Measurements from ENCODE around the gene NRDE2.
"Not testable (repeated sequence)": the region's sequence is repeated elsewhere in the genome, so short reads cannot be mapped to it uniquely, and the experiment has no call there.

NRDE2 gene

GRCh38 chr14:90341232-90341631, 9.5 kb upstream of the NRDE2 start:
- DNase-seq: not testable (repeated sequence)

- no peak for DNase-seq
These were observed 5.2 kb upstream of the NRDE2 start for GRCh38 chr14:90336985-90337384.

DNA sequence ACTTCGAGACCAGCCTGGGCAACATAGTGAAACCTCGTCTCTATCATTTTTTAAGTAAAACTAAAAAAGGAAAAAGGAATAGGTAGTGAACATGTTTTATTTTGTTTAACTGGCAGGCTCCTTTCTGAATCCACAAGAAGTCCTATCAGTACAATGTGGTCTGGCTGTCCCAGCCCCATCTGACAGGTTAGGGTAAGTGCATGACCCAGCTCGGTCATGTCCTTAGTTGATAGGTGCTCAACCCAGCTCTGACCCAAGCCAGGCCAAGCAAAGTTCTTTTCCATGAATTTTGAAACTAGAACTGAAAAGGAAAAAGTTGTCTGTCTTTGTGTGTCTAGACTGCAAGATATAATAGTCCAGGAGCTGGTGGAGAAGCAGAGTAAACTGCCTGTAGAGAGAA, 4.7 kb upstream of the NRDE2 start:
- DNase-seq: no peak

- DNase-seq: no peak
These were observed 487 bp upstream of the NRDE2 start for GRCh38 chr14:90332271-90332584.

GRCh38 chr14:90330203-90331196, 1.2 kb downstream of the NRDE2 start:
- DNase-seq: no peak

GRCh38 chr14:90321891-90322290, 9.8 kb downstream of the NRDE2 start:
- DNase-seq: no peak

DNA sequence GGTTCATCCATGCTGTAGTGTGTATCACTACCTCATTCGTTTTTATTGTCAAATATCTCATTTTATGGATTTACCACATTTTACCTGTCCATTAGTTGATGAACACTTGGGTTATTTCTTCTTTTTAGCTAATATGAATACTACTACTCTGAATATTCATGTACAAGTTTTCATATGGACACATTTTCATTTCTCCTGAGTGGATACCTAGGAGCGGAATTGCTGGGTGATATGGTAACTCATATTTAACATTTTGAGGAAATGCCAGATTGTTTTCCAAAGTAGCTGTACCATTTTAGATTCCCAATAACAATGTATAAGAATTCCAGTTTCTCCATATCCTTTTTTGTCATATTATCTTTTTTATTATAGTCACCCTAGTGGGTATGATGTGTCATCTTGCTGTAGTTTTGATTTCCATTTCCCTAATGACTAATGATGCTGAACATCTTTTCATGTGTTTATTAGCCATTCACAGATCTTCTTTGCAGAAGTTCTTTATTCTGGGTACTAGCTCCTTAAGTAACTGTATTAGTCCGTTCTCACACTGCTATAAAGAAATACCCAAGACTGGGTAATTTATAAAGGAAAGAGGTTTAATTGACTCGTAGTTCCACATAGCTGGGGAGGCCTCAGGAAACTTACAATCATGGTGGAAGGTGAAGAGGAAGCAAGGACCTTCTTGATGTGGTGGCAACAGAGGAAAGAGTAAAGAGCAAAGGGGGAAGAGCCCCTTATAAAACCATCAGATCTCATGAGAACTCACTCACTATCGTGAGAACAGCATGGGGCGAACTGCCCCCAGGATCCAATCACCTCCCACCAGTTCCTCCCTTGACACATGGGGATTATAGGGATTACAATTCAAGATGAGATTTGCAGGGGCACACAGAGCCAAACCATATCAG, 11.9 kb downstream of the NRDE2 start:
- no peak for DNase-seq

DNA sequence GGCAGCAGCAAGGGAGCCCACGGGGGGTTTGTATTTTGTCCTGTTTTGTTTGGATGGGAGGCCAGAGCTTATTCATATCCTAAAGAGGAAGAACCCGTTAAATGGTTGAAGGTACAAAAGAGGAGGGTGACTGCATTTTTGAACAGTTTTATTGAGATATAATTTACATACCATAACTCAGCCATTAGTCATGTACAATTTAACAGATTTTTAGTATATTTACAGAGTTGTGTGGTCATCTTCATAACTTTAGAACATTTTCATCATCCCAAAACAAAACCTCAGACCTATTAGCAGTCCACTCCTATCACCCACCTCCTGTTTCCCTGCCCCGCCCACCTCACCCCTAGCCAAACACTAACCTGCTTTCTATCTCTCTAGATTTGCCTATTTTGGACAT, 12.6 kb downstream of the NRDE2 start:
- no peak for DNase-seq

GRCh38 chr14:90318016-90318415, 13.7 kb downstream of the NRDE2 start:
- no peak for DNase-seq

- DNase-seq: no peak
These were observed 14.5 kb downstream of the NRDE2 start for GRCh38 chr14:90317286-90317685.

DNA sequence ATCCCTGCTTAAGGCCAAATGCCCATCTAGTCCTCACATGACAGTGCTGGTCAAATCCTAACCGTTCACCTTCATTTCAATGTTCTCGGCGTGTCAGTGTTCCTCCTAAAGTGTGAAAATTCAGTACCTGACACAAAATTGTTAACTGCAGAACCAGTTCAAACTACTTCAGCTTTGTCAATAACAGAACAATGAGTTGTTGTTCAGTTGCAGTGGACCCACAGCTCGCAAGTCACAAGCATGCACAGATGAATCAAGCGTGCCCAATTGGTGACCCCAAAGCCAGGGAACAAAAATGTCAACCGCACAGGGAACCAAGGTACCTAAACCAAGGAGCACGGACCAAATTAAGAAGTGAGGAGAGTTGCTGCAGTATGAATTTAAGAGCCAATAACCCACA, 23.2 kb downstream of the NRDE2 start:
- no peak for DNase-seq

DNA sequence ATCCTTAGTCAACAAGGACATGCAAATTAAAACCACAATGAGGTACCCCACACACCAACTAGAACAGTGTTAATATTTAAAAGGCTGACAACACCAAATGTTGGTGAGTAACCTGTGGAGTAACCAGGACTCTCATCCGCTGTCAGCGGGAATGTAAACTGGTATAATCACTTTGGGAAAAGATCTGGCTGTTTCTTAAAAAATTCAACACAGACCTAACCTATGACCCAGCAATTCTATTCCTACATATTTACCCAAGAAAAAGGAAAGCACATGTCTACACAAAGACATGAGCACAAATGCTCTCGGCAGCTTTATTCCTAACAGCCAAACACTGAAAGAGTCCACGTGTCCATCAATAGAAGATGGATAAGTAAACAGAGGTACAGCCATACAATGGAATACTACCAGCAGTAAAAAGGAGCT, 26.6 kb downstream of the NRDE2 start:
- DNase-seq: no peak

- DNase-seq: no peak
These were observed 27.2 kb downstream of the NRDE2 start for GRCh38 chr14:90304502-90304901.

- DNase-seq: no peak
These were observed 28.3 kb downstream of the NRDE2 start for GRCh38 chr14:90303473-90303872.

GRCh38 chr14:90302529-90303303, 29.0 kb downstream of the NRDE2 start:
- DNase-seq: no peak

DNA sequence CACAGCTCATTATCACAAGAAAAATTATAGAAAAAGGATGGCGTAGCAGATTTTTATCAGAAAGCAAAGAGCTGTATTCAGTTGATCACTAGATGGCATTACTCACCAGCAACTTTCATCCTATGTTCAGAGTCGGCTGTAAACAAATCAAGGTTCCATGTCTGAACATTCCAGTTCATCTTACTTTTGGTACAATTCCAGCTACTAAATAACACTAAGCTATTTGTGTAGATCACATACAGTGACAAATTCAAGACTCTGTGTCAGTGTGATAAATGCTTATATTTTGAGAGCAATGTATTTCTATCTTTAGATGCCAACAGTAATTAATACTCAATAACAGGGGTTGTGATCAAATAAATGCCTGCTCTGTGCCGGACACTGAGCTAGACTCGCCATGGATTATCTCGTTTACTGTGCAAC, 30.1 kb downstream of the NRDE2 start:
- DNase-seq: no peak

GRCh38 chr14:90301122-90301521, 30.6 kb downstream of the NRDE2 start:
- no peak for DNase-seq

DNA sequence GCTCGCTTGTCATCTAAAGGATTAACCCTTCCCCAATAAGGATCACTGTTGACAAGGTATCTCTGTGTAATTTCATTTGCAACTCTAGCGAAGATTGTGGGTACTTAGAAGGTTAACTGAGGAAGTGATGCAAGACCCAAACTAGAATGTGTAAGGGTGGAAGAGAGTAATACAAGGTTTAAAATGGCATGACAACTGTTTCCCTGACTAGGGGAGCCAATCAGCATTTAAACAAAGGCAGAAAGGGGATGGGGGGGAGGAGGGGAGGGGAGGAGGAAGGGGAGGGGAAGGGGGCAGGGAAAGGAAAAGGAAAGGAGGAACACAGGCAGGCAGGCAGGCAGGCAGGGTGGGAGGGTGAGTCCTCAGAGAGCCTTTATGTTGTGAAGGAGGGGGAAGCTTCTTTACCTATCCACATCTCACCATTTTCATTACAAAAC, 31.1 kb downstream of the NRDE2 start:
- DNase-seq: no peak

GRCh38 chr14:90299408-90299807, 32.3 kb downstream of the NRDE2 start:
- no peak for DNase-seq

GRCh38 chr14:90297876-90298629, 33.7 kb downstream of the NRDE2 start:
- DNase-seq: no peak

GRCh38 chr14:90296641-90297040, 35.1 kb downstream of the NRDE2 start:
- no peak for DNase-seq

GRCh38 chr14:90295870-90296516, 35.7 kb downstream of the NRDE2 start:
- no peak for DNase-seq
